Right ventricle myocardium superior (tissue), 1 donor: Measurements from ENCODE around the gene ADGRD1. TPM values are rescaled to one million over a fixed set of nuclear protein-coding genes. Genes with fewer than 3 reads are reported as not detected.

ENCODE experiments used
- ATAC-seq: fragments of 200-7000 bp; cut with Tn5 transposase; one replicate; pipeline ENCODE4 v1.9.1; 2020; ENCODE audit warnings: mild to moderate bottlenecking; ENCODE audit not compliant: poor library complexity
- DNase-seq: peaks from one replicate; pipeline ENCODE4 v3.0.0-alpha.2; 2020
- intact Hi-C: fragments of 100-400 bp; cut with DNase I; formaldehyde crosslinking; loops from one replicate; pipeline ENCODE4 v1.11.2; 2022
- total RNA-seq: library from RNA; stranded (reverse); fragmentation: NEBNext Ultra II Directional; extraction: Animal tissue kit (Norgen Biotek cat#: 25700); gene quantifications from one replicate; pipeline ENCODE4 v1.2.1, GENCODE V29; 2021
- donor health status: DM: no; HTN: yes; CAD: no; lungs with severe emphysema.

The ADGRD1 gene
- total RNA-seq, 1 donor from 2014 or later, result 86.1 TPM

GRCh38 chr12:130957304-130957621 lies 3.6 kb downstream of the ADGRD1 start:
- no peak for ATAC-seq
- intact Hi-C loops, result no loop called here
- no peak for DNase-seq

GRCh38 chr12:130958557-130959140 lies 4.9 kb downstream of the ADGRD1 start:
- peak; percentile 38 for DNase-seq
- intact Hi-C loops, result no loop called here

GRCh38 chr12:130959632-130960031 lies 5.9 kb downstream of the ADGRD1 start:
- DNase-seq, result no peak
- no peak for ATAC-seq
- intact Hi-C loops, result no loop called here

More at GRCh38 chr12:130958557-130959140, 4.9 kb downstream of the ADGRD1 start:
- no peak for ATAC-seq

- ATAC-seq (no peak), DNase-seq (no peak)
- intact Hi-C loops, result no loop called here
Measured at GRCh38 chr12:130960058-130960457, 6.4 kb downstream of the ADGRD1 start.

DNA sequence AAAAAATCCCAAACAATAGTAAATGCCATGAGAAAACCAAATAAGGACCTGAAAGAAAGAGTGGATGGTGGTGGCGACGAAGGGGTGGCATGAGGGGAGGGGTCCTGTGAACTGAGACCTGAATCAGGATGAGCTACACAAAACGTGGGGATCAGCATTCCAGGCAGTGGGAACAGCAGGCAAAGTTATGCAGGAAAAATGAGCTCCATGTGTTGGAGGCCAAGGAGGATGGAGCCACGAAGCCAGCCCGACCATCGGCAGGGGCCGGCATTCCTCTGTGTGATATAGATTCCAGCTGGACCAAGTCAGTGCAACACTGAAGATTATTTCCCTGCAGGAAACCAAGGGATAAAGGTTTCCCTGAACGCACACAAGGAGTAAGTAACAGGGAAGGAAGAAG lies 7.1 kb downstream of the ADGRD1 start:
- intact Hi-C loops, result no loop called here
- ATAC-seq, result no peak
- no peak for DNase-seq

- ATAC-seq (peak; percentile 87), DNase-seq (peak; percentile 81)
- intact Hi-C loops, result no loop called here
Measured at GRCh38 chr12:130961921-130962451, 8.3 kb downstream of the ADGRD1 start.

- intact Hi-C loops, result no loop called here
- ATAC-seq (no peak), DNase-seq (no peak)
Measured at GRCh38 chr12:130965214-130965613, 11.5 kb downstream of the ADGRD1 start.

- DNase-seq (no peak), ATAC-seq (no peak)
- intact Hi-C loops, result no loop called here
Measured at GRCh38 chr12:130965668-130966067, 12.0 kb downstream of the ADGRD1 start.

DNA sequence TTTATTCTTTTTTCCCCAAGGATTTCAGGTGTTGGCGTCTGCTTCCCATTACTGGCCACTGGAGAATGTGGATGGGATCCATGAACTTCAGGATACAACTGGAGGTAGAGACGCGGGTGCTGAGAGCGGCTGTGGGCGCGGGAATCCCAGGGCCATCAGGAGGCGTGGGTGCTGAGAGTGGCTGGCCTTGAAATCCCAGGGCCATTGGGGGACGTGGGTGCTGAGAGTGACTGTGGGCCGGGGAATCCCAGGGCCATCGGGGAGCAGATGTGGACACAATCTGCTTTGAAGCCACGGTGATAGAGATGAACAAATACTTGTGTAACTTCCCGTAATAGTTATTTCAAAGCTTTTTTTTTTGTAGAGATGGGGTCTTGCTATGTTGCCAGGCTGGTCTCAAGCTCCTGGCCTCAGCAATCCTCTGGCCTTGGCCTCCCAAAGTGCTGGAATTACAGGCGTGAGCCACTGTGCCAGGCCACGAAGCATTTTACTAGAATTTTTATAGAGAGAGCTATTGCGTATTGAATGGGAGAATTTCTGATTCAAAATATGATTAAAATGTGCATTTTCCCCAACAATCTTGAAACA lies 12.8 kb downstream of the ADGRD1 start:
- ATAC-seq (no peak), DNase-seq (peak; percentile 29)
- intact Hi-C loops, result no loop called here

GRCh38 chr12:130967636-130968035 lies 13.9 kb downstream of the ADGRD1 start:
- ATAC-seq, result no peak
- intact Hi-C loops, result no loop called here
- peak; percentile 29 for DNase-seq

DNA sequence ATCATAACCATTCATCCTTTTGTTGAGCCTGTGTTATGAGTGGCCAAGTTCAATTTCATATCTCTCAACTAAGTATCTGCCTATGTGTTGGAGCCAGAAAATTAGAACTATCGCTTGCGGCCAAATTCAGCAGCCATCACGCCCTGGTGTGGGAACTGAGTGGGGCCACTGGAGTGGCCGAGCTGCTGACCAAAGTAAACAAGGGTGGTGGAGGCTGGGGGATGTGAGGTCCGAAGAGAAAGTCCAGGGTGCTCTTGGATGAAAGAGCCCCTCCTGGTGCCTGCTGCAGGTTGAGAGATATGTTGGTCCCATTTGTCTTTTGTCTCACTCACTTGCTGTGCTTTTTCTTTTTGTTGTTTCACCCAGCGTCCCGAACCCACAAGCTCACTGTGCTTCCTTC lies 14.9 kb downstream of the ADGRD1 start:
- peak; percentile 32 for ATAC-seq
- peak; percentile 38 for DNase-seq
- intact Hi-C loops, result no loop called here

- DNase-seq (no peak), ATAC-seq (no peak)
- intact Hi-C loops, result no loop called here
Measured at GRCh38 chr12:130969223-130969622, 15.5 kb downstream of the ADGRD1 start.

- ATAC-seq, result no peak
- intact Hi-C loops, result no loop called here
- DNase-seq, result no peak
Measured at GRCh38 chr12:130970165-130970907, 16.6 kb downstream of the ADGRD1 start.

DNA sequence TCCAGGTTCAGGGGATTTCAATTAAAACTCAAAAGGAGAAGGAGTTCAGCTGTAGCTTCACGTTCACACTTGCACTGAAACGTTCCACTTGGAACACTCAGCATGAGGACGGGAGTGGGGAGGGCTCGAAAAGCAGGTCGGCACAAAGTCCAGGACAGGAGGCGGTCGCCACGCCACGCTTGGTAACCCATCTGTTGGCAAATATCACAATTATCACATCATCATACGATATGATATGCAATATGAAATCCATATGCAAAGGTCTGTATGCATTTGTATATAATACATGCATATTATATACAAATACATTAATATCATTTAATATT lies 17.2 kb downstream of the ADGRD1 start:
- intact Hi-C loops, result no loop called here

GRCh38 chr12:130971925-130972585 lies 18.3 kb downstream of the ADGRD1 start:
- intact Hi-C loops, result no loop called here
- DNase-seq, result peak; percentile 22

More for the DNA sequence above, 17.2 kb downstream of the ADGRD1 start:
- DNase-seq (no peak), ATAC-seq (no peak)

DNA sequence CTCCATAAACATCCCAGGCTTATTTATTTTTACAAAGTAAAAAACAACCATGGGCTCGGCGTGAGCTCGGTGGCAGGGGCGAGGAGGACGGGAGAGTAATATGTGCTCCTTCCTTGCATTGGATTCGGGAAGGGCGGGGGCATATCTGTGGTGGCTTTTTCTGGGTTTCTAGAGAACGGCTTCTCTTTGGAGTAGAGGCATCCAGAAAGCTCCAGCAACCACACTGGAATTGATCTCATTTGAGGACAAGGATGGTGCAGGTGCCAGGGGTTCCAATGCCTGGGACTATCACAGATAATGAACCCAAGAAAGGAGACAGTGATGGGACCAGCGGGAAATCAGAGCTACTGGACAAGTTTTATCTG lies 18.9 kb downstream of the ADGRD1 start:
- DNase-seq, result peak; percentile 15
- no peak for ATAC-seq
- intact Hi-C loops, result no loop called here

More at GRCh38 chr12:130971925-130972585, 18.3 kb downstream of the ADGRD1 start:
- no peak for ATAC-seq

DNA sequence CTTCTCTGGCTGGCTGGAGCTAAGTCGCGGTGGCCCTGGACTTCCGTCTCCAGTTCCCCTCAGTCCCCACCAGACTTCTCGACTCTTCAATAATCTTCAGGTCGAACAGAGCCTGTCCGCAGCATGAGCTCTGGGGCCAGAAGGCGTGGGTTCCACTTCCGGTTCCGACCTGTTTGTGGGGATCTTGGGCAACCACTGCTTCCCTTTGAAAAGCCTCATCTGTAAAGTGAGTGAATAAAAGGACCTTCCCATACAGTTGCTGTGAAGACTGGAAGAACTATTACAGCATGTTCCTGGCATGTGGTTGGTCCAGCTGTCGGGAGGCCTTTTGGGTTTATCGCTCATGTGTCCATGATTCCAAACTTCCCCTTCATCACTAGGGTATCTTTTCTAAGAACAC lies 19.4 kb downstream of the ADGRD1 start:
- intact Hi-C loops, result no loop called here
- DNase-seq, result peak; percentile 39
- ATAC-seq, result peak; percentile 64

DNA sequence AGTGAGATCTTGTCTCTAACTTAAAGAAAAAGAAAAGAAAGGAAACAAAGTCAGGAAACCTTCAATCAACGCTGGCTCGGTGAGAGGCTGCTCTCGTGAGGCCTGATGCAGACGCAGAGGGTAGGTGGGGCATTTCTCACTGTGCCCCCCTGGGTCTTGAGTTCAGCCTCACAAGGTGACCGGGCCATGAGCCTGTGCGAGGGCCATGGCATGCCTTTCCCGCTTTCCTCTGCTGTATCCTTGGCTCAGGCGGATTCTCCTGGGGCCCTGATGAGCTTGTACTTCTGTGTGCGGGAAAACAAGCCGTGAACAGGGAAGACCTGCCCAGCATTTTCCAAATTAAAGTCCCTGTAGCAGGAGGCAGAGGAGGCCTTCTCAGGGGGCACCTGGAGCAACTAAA lies 20.2 kb downstream of the ADGRD1 start:
- intact Hi-C loops, result no loop called here
- ATAC-seq, result no peak
- peak; percentile 30 for DNase-seq

- ATAC-seq, result no peak
- DNase-seq, result peak; percentile 29
- intact Hi-C loops, result no loop called here
Measured at GRCh38 chr12:130975116-130975515, 21.4 kb downstream of the ADGRD1 start.
